Omental fat pad (tissue), 4 donors: ENCODE results near the gene LRRC30. TPM values are rescaled to one million over a fixed set of nuclear protein-coding genes. Genes with fewer than 3 reads are reported as not detected.

Experiments used
- ATAC-seq: fragments of 150-250 bp; one replicate; pipeline ENCODE4 v1.9.1; 2016; ENCODE audit warnings: mild to moderate bottlenecking, moderate library complexity; ENCODE audit not compliant: low FRiP score
- DNase-seq: peaks from one replicate; pipeline ENCODE4 v3.0.0-alpha.2; 2019; ENCODE audit warnings: low spot score
- CTCF ChIP-seq, 3 donors: fragments of 450-650 bp; IDR thresholded peaks; one replicate each; pipeline ENCODE4 v1.5.1; 2016 to 2017; ENCODE audit warnings: antibody characterized with exemption in 3 of 3, mild to moderate bottlenecking in 3 of 3, moderate library complexity in 2 of 3
- total RNA-seq, 4 donors: library from RNA; depleted of rRNA; stranded (reverse); fragments of >200 nt; gene quantifications; one replicate each; pipeline ENCODE4 v1.1.0, GENCODE V29; 2016

Gene LRRC30
- total RNA-seq, result not detected

- no peak for TF ChIP-seq CTCF (IDR thresholded peaks at IDR 0.05)
- no peak for DNase-seq
- no peak for ATAC-seq
These were observed at the start of gene LRRC30 for GRCh38 chr18:7230626-7231349. LRRC30 (plus strand) TSS chr18:7231089; CDS start chr18:7231139, 50 bp downstream.

DNA sequence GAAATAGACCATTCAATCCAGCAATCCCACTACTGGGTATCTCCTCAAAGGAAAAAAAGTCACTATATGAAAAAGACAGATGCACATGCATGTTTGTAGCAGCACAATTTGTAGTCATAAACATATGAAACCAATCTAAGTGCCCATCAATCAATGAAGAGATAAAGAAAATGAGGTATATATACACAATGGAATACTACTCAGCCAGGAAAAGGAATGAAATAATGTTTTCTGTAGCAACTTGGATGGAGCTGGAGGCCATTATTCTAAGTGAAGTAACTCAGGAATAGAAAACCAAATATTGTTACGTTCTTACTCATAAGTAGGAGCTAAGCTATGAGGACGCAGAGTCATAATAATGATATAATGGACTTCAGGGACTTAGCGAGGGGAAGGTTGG is 45.2 kb upstream of the LRRC30 start:
- no peak for ATAC-seq
- DNase-seq, result no peak
- no peak for TF ChIP-seq CTCF (IDR thresholded peaks at IDR 0.05)

DNA sequence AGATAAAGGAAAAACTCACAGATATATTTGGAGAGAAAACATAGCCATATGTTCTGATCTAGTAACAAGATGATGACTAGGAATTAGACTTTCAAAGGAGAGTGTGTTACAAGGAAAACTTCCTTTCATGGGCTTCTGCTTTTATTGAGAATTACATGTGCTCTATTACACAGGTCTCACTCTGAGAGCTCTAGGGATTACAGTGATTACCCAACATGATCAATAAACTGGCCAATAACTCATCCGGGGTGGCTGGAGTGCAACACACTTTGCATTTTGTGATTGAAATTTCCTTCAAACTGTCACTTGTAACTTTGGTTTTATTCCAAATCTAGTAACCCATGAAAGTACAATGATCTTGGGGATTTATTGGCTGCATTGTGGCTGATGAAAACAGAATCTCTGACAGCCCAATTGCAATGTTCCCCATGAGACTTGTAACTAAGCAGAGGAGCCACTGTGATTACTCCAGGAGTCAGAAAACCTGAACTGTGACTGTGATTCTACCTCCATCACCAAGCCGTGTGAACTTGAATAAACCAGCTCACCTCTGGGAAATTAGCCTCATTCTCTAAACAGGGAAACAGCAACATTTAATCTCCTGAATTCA is 40.2 kb upstream of the LRRC30 start:
- ATAC-seq (no peak), DNase-seq (no peak)
- no peak for TF ChIP-seq CTCF (IDR thresholded peaks at IDR 0.05)

GRCh38 chr18:7191736-7192135 is 39.2 kb upstream of the LRRC30 start:
- no peak for ATAC-seq
- no peak for DNase-seq
- TF ChIP-seq CTCF (IDR thresholded peaks at IDR 0.05), result no peak

DNA sequence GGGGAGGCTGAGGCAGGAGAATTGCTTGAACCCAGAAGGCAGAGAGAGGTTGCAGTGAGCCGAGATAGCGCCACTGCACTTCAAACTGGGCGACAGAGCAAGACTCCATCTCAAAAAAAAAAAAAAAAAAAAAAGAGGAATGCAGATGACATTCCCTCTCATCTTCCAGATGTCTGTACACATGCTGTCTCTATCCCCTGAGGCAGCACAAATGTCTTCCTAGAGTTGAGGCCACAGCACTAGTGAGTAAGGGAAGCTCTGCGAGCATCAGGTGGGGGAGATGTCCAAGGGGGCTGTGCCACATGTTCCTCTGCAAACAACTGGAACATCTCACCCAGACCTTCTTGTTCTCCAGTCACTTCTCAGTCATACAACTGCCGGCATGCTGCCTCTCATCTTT is 35.6 kb upstream of the LRRC30 start:
- no peak for TF ChIP-seq CTCF (IDR thresholded peaks at IDR 0.05)
- no peak for ATAC-seq
- no peak for DNase-seq

GRCh38 chr18:7196421-7196820 is 34.5 kb upstream of the LRRC30 start:
- no peak for ATAC-seq
- TF ChIP-seq CTCF (IDR thresholded peaks at IDR 0.05), result no peak
- DNase-seq, result no peak

DNA sequence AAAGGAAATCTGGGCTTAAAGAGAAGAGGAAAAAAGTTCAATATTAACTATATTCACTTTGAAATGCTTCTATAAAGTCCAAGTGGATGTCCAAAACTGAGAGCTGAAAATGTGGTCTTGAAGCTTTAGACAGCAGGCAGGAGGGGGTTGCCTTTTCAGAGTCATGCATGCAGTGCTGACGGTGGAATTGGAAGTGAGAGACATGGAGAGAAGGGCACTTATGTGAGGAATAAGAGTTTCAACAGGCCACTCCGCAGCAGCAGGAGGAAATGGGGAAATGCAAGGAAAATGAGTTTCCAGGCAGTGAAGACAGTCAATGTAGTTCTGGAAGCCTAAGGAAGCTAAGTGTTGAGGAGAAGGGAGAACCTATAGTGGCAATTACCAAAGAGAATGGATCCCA is 33.0 kb upstream of the LRRC30 start:
- ATAC-seq, result no peak
- no peak for TF ChIP-seq CTCF (IDR thresholded peaks at IDR 0.05)
- no peak for DNase-seq
